Keratinocyte (primary cell): ENCODE data around the gene LTF. TPM values are rescaled to one million over a fixed set of nuclear protein-coding genes. Genes with fewer than 3 reads are reported as not detected.

ENCODE experiments used
- DNase-seq: peaks from one replicate; pipeline ENCODE4 v3.0.0-alpha.2; 2011; ENCODE audit warnings: low read depth, missing footprints, low spot score
- FAIRE-seq: peaks from 2 replicates; lab custom pipeline; 2011; peaks lifted over from hg19 to GRCh38; lab: Jason Lieb, UNC
- H2AFZ ChIP-seq: 2 replicates; pipeline ENCODE4 v1.6.0; 2012; ENCODE audit warnings: low read length, control low read depth, inconsistent platforms; ENCODE audit not compliant: control insufficient read depth
- H3K27ac ChIP-seq: 2 replicates; pipeline ENCODE4 v1.5.1; 2011; ENCODE audit warnings: low read length; ENCODE audit not compliant: control insufficient read depth, insufficient read depth
- H3K27me3 ChIP-seq: 3 replicates; pipeline ENCODE4 v1.6.0; 2011; ENCODE audit warnings: low read length; ENCODE audit not compliant: control insufficient read depth, insufficient read depth; ENCODE audit errors: extremely low read depth
- H3K36me3 ChIP-seq, 2 experiments: 2 replicates in 1 of 2; 3 replicates in 1 of 2; pipeline ENCODE4 v1.5.1; 2011; ENCODE audit warnings: low read length in 2 of 2, mild to moderate bottlenecking in 1 of 2; ENCODE audit not compliant: control insufficient read depth in 2 of 2, insufficient read depth in 2 of 2; ENCODE audit errors: extremely low read depth in 1 of 2
- H3K4me1 ChIP-seq: 3 replicates; pipeline ENCODE4 v1.5.1; 2011; ENCODE audit warnings: low read length; ENCODE audit not compliant: control insufficient read depth, insufficient read depth; ENCODE audit errors: extremely low read depth
- H3K4me2 ChIP-seq: 3 replicates; pipeline ENCODE4 v1.6.0; 2011; ENCODE audit warnings: low read depth, low read length; ENCODE audit not compliant: control insufficient read depth, insufficient read depth; ENCODE audit errors: extremely low read depth
- H3K4me3 ChIP-seq, 3 experiments: fragments of 200-600 bp in 1 of 3; sonication (generic) in 1 of 3; 2 replicates in 2 of 3; 3 replicates in 1 of 3; pipeline ENCODE4 v1.5.1; 2011 to 2016; ENCODE audit warnings: low read length in 3 of 3, mild to moderate bottlenecking in 3 of 3, control low read depth in 2 of 3, inconsistent platforms in 1 of 3, low read depth in 1 of 3, mixed read lengths in 1 of 3, mixed run types in 1 of 3, moderate library complexity in 1 of 3; ENCODE audit not compliant: control insufficient read depth in 2 of 3, insufficient read depth in 2 of 3; ENCODE audit errors: extremely low read depth in 1 of 3
- H3K79me2 ChIP-seq: 2 replicates; pipeline ENCODE4 v1.6.0; 2012; ENCODE audit warnings: low read length; ENCODE audit not compliant: control insufficient read depth, insufficient read depth
- H3K9ac ChIP-seq: 3 replicates; pipeline ENCODE4 v1.6.0; 2011; ENCODE audit warnings: low read length; ENCODE audit not compliant: control insufficient read depth, insufficient read depth; ENCODE audit errors: extremely low read depth
- H3K9me1 ChIP-seq: 3 replicates; pipeline ENCODE4 v1.6.0; 2011; ENCODE audit warnings: low read length; ENCODE audit not compliant: control insufficient read depth, insufficient read depth; ENCODE audit errors: extremely low read depth
- H3K9me3 ChIP-seq: 2 replicates; pipeline ENCODE4 v1.5.1; 2012; ENCODE audit warnings: low read depth, low read length; ENCODE audit not compliant: control insufficient read depth
- H4K20me1 ChIP-seq: 3 replicates; pipeline ENCODE4 v1.6.0; 2011; ENCODE audit warnings: low read length; ENCODE audit not compliant: control insufficient read depth, insufficient read depth; ENCODE audit errors: extremely low read depth
- EZH2 ChIP-seq: IDR thresholded peaks from one replicate; pipeline ENCODE4 v1.6.1; 2012; ENCODE audit warnings: inconsistent platforms, mild to moderate bottlenecking, low read length, moderate library complexity
- dilution Hi-C: fragments of 300-500 bp; cut with MboI; formaldehyde crosslinking; loops from one replicate; pipeline ENCODE4 v1.7.0; 2020; ENCODE audit warnings: low sequenced_read_pairs; ENCODE audit not compliant: extremely low pct_ligation_motif_present
- polyA plus RNA-seq, 5 experiments: library from polyadenylated mRNA; depleted of rRNA in 3 of 5; stranded (reverse) in 3 of 5; stranded (forward) in 1 of 5; unstranded in 1 of 5; fragments of >200 nt; gene quantifications; 1 replicate in 1 of 5; 2 replicates in 3 of 5; 3 replicates in 1 of 5; pipeline versions ENCODE4 v1.2.1 to v1.2.3, GENCODE V29; 2011 to 2012; ENCODE audit warnings: missing spikeins in 2 of 5, low read depth in 1 of 5, low replicate concordance in 1 of 5
- TF ChIP-seq, protein P1 (sequence below), 3 experiments: IDR thresholded peaks in 1 of 3; conservative IDR thresholded peaks in 1 of 3; optimal IDR thresholded peaks in 1 of 3; 2 replicates in 2 of 3; 3 replicates in 1 of 3; pipeline versions ENCODE3 to v1.5.1; 2011; ENCODE audit warnings: low read length in 3 of 3, mild to moderate bottlenecking in 3 of 3, moderate library complexity in 2 of 3, control low read depth in 1 of 3, inconsistent platforms in 1 of 3; ENCODE audit not compliant: insufficient read depth in 2 of 3; ENCODE audit errors: extremely low read depth in 1 of 3

Gene LTF
- polyA plus RNA-seq, 1 donor (not counting 4 experiments of a cell fraction or from before 2014, with no cell fraction given), result not detected

DNA sequence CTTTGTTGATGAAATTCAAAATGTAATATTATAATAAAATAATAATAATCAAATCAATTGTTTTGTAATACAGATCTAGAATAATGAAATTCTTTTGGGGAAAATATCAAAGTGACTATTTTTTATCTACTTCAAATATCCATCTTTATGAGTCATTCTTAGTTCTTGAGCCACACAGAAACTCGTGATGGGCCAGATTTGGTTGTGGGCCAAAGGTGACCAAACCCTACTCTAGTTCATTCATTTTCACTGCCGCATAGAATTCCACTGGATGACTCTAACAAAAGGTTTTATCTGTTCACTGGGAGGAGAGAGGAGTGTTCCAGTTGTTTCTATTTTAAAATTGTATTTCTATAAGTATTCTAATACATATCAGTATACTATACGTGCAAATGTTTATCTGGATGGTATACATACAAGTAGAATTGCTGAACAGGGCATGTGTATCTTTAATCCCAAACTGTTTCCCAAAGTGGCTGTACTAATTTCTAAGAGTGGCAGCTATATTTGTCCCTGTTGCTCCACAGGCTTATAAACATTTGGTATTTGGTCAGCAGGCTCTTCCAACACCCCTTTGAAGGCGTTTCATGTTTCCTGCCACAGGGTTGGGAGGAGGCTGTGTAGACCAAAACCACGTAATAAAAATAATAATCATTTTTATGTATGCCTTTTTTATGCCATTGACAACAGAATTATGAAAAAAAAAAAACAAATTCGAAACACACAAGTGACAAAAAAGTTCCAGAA lies 25.8 kb upstream of the LTF start:
- Histone ChIP-seq H3K36me3 (no peaks in the 10 kb centered on the region), H3K4me3 (no peak overlapping the region), H3K9me1 (no peaks in the 10 kb centered on the region), H3K27ac (no peak overlapping the region), H3K79me2 (no peaks in the 10 kb centered on the region), H4K20me1 (no peaks in the 10 kb centered on the region), H3K4me1 (peaks cover 13% of the 10 kb centered on the region), H3K9ac (no peak overlapping the region), H2AFZ (no peak overlapping the region), H3K4me2 (no peak overlapping the region), H3K27me3 (no peaks in the 10 kb centered on the region), H3K9me3 (no peaks in the 10 kb centered on the region)
- TF ChIP-seq, protein P1, sequence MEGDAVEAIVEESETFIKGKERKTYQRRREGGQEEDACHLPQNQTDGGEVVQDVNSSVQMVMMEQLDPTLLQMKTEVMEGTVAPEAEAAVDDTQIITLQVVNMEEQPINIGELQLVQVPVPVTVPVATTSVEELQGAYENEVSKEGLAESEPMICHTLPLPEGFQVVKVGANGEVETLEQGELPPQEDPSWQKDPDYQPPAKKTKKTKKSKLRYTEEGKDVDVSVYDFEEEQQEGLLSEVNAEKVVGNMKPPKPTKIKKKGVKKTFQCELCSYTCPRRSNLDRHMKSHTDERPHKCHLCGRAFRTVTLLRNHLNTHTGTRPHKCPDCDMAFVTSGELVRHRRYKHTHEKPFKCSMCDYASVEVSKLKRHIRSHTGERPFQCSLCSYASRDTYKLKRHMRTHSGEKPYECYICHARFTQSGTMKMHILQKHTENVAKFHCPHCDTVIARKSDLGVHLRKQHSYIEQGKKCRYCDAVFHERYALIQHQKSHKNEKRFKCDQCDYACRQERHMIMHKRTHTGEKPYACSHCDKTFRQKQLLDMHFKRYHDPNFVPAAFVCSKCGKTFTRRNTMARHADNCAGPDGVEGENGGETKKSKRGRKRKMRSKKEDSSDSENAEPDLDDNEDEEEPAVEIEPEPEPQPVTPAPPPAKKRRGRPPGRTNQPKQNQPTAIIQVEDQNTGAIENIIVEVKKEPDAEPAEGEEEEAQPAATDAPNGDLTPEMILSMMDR (optimal IDR thresholded peaks at IDR 0.05 in 1 of 3, IDR thresholded peaks at IDR 0.05 in 1 of 3, conservative IDR thresholded peaks at IDR 0.05 in 1 of 3; ENCODE audit: extremely low read depth in 1 of 3, insufficient read depth in 2 of 3, low read length in 3 of 3), result no peak
- no peak for TF ChIP-seq EZH2
- FAIRE-seq, result no peak
- dilution Hi-C loops, result loop anchor here (25.0 kb wide), 1 partner anchor 147 kb away; no protein-coding TSS in a partner anchor
- DNase-seq, result no peak

GRCh38 chr3:46489875-46490274 lies 25.2 kb upstream of the LTF start:
- H3K27me3 ChIP-seq, result no peaks in the 10 kb centered on the region
- no peak overlapping the region for H3K9ac ChIP-seq
- H2AFZ ChIP-seq, result no peak overlapping the region
- dilution Hi-C loops, result loop anchor here (25.0 kb wide), 1 partner anchor 147 kb away; no protein-coding TSS in a partner anchor
- TF ChIP-seq EZH2, result no peak
- TF ChIP-seq, protein P1 (optimal IDR thresholded peaks at IDR 0.05 in 1 of 3, IDR thresholded peaks at IDR 0.05 in 1 of 3, conservative IDR thresholded peaks at IDR 0.05 in 1 of 3; ENCODE audit: extremely low read depth in 1 of 3, insufficient read depth in 2 of 3, low read length in 3 of 3), result no peak
- H3K27ac ChIP-seq, result no peak overlapping the region
- no peaks in the 10 kb centered on the region for H3K9me1 ChIP-seq
- H3K4me3 ChIP-seq, result no peak overlapping the region
- FAIRE-seq (no peak), DNase-seq (no peak)
- H3K4me1 ChIP-seq, result peaks cover 13% of the 10 kb centered on the region
- no peaks in the 10 kb centered on the region for H3K79me2 ChIP-seq
- no peaks in the 10 kb centered on the region for H3K9me3 ChIP-seq
- H3K4me2 ChIP-seq, result no peak overlapping the region
- H3K36me3 ChIP-seq, result no peaks in the 10 kb centered on the region
- no peaks in the 10 kb centered on the region for H4K20me1 ChIP-seq
